D721Med (cell line): Measurements from ENCODE around the gene NDST3.

Source experiments
- DNase-seq: peaks from one replicate; pipeline ENCODE4 v3.0.0; 2011; ENCODE audit warnings: low spot score; ENCODE audit not compliant: insufficient read length
- FAIRE-seq: peaks from 2 replicates; lab custom pipeline; 2011; peaks lifted over from hg19 to GRCh38; lab: Jason Lieb, UNC
- CTCF ChIP-seq: IDR thresholded peaks from 2 replicates; pipeline ENCODE4 v1.5.1; 2012; ENCODE audit warnings: mild to moderate bottlenecking, control low read depth; ENCODE audit not compliant: insufficient read depth; ENCODE audit errors: missing control alignments

NDST3 gene

GRCh38 chr4:118193421-118193820 lies 159.1 kb downstream of the NDST3 start:
- FAIRE-seq = no peak
- no peak for TF ChIP-seq CTCF
- DNase-seq = no peak

- FAIRE-seq (peak; percentile 11), DNase-seq (no peak)
- no peak for TF ChIP-seq CTCF
These were observed 172.3 kb downstream of the NDST3 start for GRCh38 chr4:118206627-118207026.

GRCh38 chr4:118213101-118213500 lies 178.8 kb downstream of the NDST3 start:
- FAIRE-seq = no peak
- TF ChIP-seq CTCF = no peak
- no peak for DNase-seq

- TF ChIP-seq CTCF = no peak
These were observed 181.5 kb downstream of the NDST3 start for GRCh38 chr4:118215826-118216225.

GRCh38 chr4:118221227-118221800 lies 187.0 kb downstream of the NDST3 start:
- TF ChIP-seq CTCF = no peak
- FAIRE-seq = peak; percentile 46
- no peak for DNase-seq

More at GRCh38 chr4:118215826-118216225, 181.5 kb downstream of the NDST3 start:
- FAIRE-seq (no peak), DNase-seq (no peak)

GRCh38 chr4:118224243-118224829 lies 190.1 kb downstream of the NDST3 start:
- FAIRE-seq = peak; percentile 93
- TF ChIP-seq CTCF = peak; percentile 61
- DNase-seq = no peak

- TF ChIP-seq CTCF = no peak
- no peak for DNase-seq
- peak; percentile 63 for FAIRE-seq
These were observed 191.2 kb downstream of the NDST3 start for GRCh38 chr4:118225511-118225910.
